GM06990 (cell line): ENCODE data around the gene STX3.
A peak's percentile ranks its signal among the peaks of the same experiment; 100 is the strongest.

Experiments
- DNase-seq: peaks from one replicate; pipeline ENCODE4 v3.0.0-alpha.2; 2011; ENCODE audit not compliant: insufficient read length; ENCODE audit errors: extremely low read depth
- H3K27me3 ChIP-seq: replicated peaks from 2 replicates; pipeline ENCODE4 v1.6.0; 2011; ENCODE audit warnings: low read length; ENCODE audit not compliant: control insufficient read depth, insufficient read depth
- H3K36me3 ChIP-seq: 2 replicates; pipeline ENCODE4 v1.5.1; 2011; ENCODE audit warnings: low read length; ENCODE audit not compliant: control insufficient read depth, insufficient read depth
- H3K4me3 ChIP-seq: replicated peaks from 2 replicates; pipeline ENCODE4 v1.5.1; 2011; ENCODE audit warnings: low read depth, mild to moderate bottlenecking, control low read depth, low read length
- CTCF ChIP-seq: IDR thresholded peaks from 2 replicates; pipeline ENCODE4 v1.5.1; 2011; ENCODE audit warnings: low read length, control low read depth, mild to moderate bottlenecking, inconsistent platforms; ENCODE audit not compliant: insufficient read depth, poor library complexity, severe bottlenecking

Gene STX3

GRCh38 chr11:59807047-59807610 lies 52.0 kb downstream of the STX3 start:
- no peak for DNase-seq
- TF ChIP-seq CTCF = no peak
- peaks cover 2% of the 10 kb centered on the region for H3K36me3 ChIP-seq
- no peaks in the 10 kb centered on the region for H3K27me3 ChIP-seq
- no peak overlapping the region for H3K4me3 ChIP-seq

DNA sequence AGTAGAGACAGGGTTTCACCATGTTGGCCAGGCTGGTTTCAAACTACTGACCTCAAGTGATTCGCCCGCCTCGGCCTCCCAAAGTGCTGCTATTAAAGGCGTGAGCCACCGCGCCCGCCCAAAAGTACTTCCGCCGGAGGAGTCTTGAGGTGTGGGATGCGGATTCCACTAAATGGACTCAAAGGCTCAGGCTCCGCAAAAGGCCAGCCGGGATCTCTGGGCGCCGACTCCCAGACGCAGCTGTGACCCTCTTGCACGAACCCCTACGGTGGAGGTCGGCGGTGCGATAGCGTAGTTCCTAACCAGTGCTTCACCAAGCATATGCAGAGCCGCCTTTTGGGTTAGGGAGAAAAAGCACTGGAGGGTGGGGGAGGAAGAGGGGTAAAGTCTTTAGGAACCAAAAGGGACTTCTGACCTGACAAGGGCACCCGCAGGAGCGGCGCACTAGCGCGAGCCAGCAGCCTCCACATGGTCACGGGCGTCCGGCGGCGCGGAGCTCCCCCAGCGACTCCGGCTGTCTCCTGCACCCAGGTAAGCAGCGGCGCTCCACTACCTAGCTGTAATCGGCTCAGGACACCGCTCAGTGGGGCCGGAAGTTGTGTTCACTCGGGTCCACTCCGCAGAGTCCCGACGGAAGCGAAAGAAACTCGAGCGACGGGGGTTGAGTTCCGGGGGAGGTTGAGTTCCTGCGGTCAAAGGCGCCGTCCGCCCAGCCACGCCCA lies 55.2 kb downstream of the STX3 start, which contains the start of gene MRPL16:
MRPL16 (minus strand) TSS at position 590 of the 722 bp plus-strand sequence; CDS start at position 470, 120 bp downstream.
- Histone ChIP-seq H3K4me3 (peak within 1 kb of the TSS; percentile 73), H3K36me3 (peaks cover 2% of the 10 kb centered on the region), H3K27me3 (no peaks in the 10 kb centered on the region)
- TF ChIP-seq CTCF = peak; percentile 35
- peak; percentile 93 for DNase-seq

DNA sequence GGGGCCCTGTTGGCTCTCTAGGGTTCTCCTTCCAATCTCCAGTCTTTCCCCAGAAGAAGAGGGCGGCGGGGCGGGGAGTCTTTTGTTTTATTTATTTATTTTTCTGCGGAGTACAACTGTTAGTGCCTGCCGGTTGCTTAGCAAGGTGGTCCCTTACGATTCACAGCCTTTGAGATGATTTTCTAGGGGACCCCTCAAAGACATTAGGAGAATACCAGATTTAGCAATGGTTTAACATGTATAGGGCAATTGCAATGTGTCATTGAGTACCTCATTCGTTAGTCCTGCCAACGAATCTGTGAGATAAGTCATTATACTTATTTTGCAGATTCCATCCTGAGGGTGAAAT lies 55.7 kb downstream of the STX3 start:
- Histone ChIP-seq H3K4me3 (peak overlapping the region; percentile 73), H3K36me3 (peaks cover 2% of the 10 kb centered on the region), H3K27me3 (no peaks in the 10 kb centered on the region)
- DNase-seq = no peak
- TF ChIP-seq CTCF = no peak

GRCh38 chr11:59812220-59812619 lies 57.0 kb downstream of the STX3 start:
- H3K4me3 ChIP-seq = no peak overlapping the region
- H3K36me3 ChIP-seq = no peaks in the 10 kb centered on the region; the same call in 1 of the 2 replicates
- DNase-seq = no peak
- TF ChIP-seq CTCF = no peak
- no peaks in the 10 kb centered on the region for H3K27me3 ChIP-seq

DNA sequence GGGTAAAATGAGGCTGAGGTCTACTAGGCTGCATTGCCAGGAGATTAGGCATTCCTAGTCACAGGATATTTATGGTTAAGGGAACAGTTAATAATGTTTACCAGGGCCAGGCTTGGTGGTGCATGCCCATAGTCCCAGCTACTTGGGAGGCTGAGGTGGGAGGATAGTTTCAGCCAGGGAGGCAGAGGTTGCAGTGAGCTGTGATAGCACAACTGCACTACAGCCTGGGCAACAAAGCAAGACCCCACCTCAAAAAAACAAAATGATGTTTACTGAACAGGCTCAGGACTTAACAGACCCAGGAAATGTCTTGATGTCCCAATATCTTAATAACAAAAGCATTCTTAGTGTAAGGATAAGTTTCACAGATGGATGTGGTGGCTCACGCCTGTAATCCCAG lies 58.2 kb downstream of the STX3 start:
- DNase-seq = no peak
- Histone ChIP-seq H3K4me3 (no peak overlapping the region), H3K27me3 (no peaks in the 10 kb centered on the region)

More for the DNA sequence above, 58.2 kb downstream of the STX3 start:
- no peak for TF ChIP-seq CTCF
- no peaks in the 10 kb centered on the region for H3K36me3 ChIP-seq
